ENCODE data around the gene PIEZO2.

DNA sequence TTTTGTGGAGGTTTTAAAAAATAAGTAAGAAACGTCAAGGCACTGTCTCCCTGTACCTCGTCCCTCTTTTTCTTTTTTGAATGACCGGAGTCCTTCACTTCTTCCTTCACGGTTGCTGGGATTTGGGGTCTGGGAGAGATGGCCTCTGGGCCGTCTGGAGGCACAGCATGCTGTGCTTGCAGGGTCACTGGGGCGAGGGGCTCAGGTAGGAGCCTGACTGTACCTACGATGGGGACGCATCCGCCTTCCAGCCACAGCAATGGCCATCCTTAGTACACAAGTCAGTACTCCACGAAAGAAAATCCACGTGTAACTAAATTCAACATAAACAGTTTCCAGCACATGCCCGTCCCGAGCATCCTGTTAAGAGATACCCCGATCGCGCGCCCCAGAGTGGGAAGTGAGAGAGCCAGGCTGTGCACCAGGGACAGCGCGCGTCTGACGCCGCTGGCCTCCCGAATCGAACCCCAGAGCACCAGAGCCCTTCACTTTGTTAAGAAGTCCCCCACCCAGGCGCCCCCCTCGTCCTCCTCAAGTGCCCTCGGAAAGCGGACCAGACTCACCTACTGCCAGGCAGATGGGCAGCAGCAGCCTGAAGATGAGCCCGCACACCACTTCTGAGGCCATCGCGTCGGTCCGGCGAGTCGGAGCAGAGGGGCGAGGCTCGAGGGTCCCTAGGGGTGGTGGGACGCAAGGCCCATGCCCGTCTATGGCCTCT is 1.2 kb downstream of the PIEZO2 start:
- TF ChIP-seq, protein P1, sequence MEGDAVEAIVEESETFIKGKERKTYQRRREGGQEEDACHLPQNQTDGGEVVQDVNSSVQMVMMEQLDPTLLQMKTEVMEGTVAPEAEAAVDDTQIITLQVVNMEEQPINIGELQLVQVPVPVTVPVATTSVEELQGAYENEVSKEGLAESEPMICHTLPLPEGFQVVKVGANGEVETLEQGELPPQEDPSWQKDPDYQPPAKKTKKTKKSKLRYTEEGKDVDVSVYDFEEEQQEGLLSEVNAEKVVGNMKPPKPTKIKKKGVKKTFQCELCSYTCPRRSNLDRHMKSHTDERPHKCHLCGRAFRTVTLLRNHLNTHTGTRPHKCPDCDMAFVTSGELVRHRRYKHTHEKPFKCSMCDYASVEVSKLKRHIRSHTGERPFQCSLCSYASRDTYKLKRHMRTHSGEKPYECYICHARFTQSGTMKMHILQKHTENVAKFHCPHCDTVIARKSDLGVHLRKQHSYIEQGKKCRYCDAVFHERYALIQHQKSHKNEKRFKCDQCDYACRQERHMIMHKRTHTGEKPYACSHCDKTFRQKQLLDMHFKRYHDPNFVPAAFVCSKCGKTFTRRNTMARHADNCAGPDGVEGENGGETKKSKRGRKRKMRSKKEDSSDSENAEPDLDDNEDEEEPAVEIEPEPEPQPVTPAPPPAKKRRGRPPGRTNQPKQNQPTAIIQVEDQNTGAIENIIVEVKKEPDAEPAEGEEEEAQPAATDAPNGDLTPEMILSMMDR (IDR thresholded peaks at IDR 0.05), result no peak
- TF ChIP-seq SP1 (CRISPR knock-in tag; conservative IDR thresholded peaks at IDR 0.05), result no peak
- no peak for TF ChIP-seq CREB1 (CRISPR knock-in tag; IDR thresholded peaks at IDR 0.05)
- TF ChIP-seq ATF3 (CRISPR knock-in tag; conservative IDR thresholded peaks at IDR 0.05), result no peak
- no peak for TF ChIP-seq CBFB (CRISPR knock-in tag; IDR thresholded peaks at IDR 0.05; ENCODE audit: low read depth)
